IMR-90 (cell line): ENCODE data around the gene TYMS. TPM values are rescaled to one million over a fixed set of nuclear protein-coding genes. Genes with fewer than 3 reads are reported as not detected.

ENCODE experiments used
- ATAC-seq: fragments of 200-7000 bp; cut with Tn5 transposase; 2 replicates; pipeline ENCODE4 v1.9.1; 2020; ENCODE audit warnings: low read depth, mild to moderate bottlenecking, moderate library complexity
- BruUV-seq: library from RNA; stranded (reverse); fragments of 400-500 nt; replicated peaks from 2 replicates; lab custom pipeline; 2021; lab: Mats Ljungman, UMichigan
- CTCF ChIA-PET: fragments of 300-600 bp; formaldehyde crosslinking; extraction: SDS; loops from one replicate; lab custom pipeline; 2021; ENCODE audit warnings: antibody characterized with exemption; lab: Yijun Ruan, JAX
- POLR2A ChIA-PET: fragments of 300-600 bp; sonication (Branson Sonifier 250); formaldehyde crosslinking; loops from one replicate; lab custom pipeline; 2022; ENCODE audit warnings: antibody characterized with exemption; ENCODE audit not compliant: unreplicated experiment; lab: Charles Lee
- DNase-seq: peaks from one replicate; pipeline ENCODE4 v3.0.0; 2013
- H2AFZ ChIP-seq: replicated peaks from 2 replicates; pipeline ENCODE3; 2013; ENCODE audit warnings: low read length, mild to moderate bottlenecking; ENCODE audit not compliant: poor library complexity
- H2AK5ac ChIP-seq: 2 replicates; pipeline ENCODE4 v1.6.1; 2013; ENCODE audit warnings: low read depth, low read length, inconsistent platforms
- H2AK9ac ChIP-seq: replicated peaks from 2 replicates; pipeline ENCODE3; 2013; ENCODE audit warnings: mild to moderate bottlenecking, low read depth, low read length, moderate library complexity; ENCODE audit not compliant: poor library complexity
- H2BK120ac ChIP-seq: 2 replicates; pipeline ENCODE4 v1.6.1; 2013; ENCODE audit warnings: low read depth, low read length, inconsistent platforms
- H2BK15ac ChIP-seq: 3 replicates; pipeline ENCODE4 v1.6.1; 2013; ENCODE audit warnings: low read depth, low read length, inconsistent platforms
- H2BK20ac ChIP-seq: 2 replicates; pipeline ENCODE4 v1.6.1; 2013; ENCODE audit warnings: low read depth, mild to moderate bottlenecking, inconsistent platforms, low read length, moderate library complexity
- H2BK5ac ChIP-seq: 2 replicates; pipeline ENCODE4 v1.6.1; 2013; ENCODE audit warnings: mild to moderate bottlenecking, low read depth, low read length, inconsistent platforms; ENCODE audit not compliant: poor library complexity, severe bottlenecking
- H3K14ac ChIP-seq: replicated peaks from 2 replicates; pipeline ENCODE4 v1.6.1; 2013; ENCODE audit warnings: low read depth, low read length, inconsistent platforms
- H3K18ac ChIP-seq: 2 replicates; pipeline ENCODE4 v1.6.1; 2013; ENCODE audit warnings: low read depth, low read length, control low read depth
- H3K23ac ChIP-seq: 2 replicates; pipeline ENCODE4 v1.6.1; 2013; ENCODE audit warnings: low read depth, low read length, inconsistent platforms
- H3K27ac ChIP-seq: 2 replicates; pipeline ENCODE4 v1.5.1; 2013; ENCODE audit warnings: mild to moderate bottlenecking, control low read depth, low read length; ENCODE audit not compliant: insufficient read depth
- H3K27me3 ChIP-seq: 2 replicates; pipeline ENCODE4 v1.6.1; 2013; ENCODE audit warnings: low read length; ENCODE audit not compliant: control insufficient read depth, insufficient read depth
- H3K36me3 ChIP-seq: 2 replicates; pipeline ENCODE4 v1.6.1; 2013; ENCODE audit warnings: low read length, mixed read lengths; ENCODE audit not compliant: control insufficient read depth, insufficient read depth
- H3K4ac ChIP-seq: 2 replicates; pipeline ENCODE4 v1.6.1; 2013; ENCODE audit warnings: low read depth, low read length, inconsistent platforms
- H3K4me1 ChIP-seq: 2 replicates; pipeline ENCODE4 v1.6.1; 2013; ENCODE audit warnings: low read length, mixed read lengths; ENCODE audit not compliant: control insufficient read depth, insufficient read depth
- H3K4me2 ChIP-seq: 2 replicates; pipeline ENCODE4 v1.6.1; 2013; ENCODE audit warnings: low read depth, mild to moderate bottlenecking, control low read depth, low read length, moderate library complexity
- H3K4me3 ChIP-seq: 2 replicates; pipeline ENCODE4 v1.5.1; 2013; ENCODE audit warnings: low read depth, mild to moderate bottlenecking, control low read depth, low read length, moderate library complexity; ENCODE audit not compliant: insufficient read depth
- H3K56ac ChIP-seq: 2 replicates; pipeline ENCODE4 v1.6.1; 2013; ENCODE audit warnings: low read length, inconsistent platforms; ENCODE audit not compliant: insufficient read depth; ENCODE audit errors: extremely low read depth
- H3K79me1 ChIP-seq, 2 experiments: 2 replicates each; pipeline ENCODE4 v1.6.1; 2013; ENCODE audit warnings: low read length in 2 of 2, inconsistent platforms in 1 of 2, low read depth in 1 of 2
- H3K9ac ChIP-seq: 2 replicates; pipeline ENCODE4 v1.6.1; 2013; ENCODE audit warnings: low read depth, low read length, control low read depth
- H3K9me1 ChIP-seq: 2 replicates; pipeline ENCODE4 v1.6.1; 2013; ENCODE audit warnings: low read length, inconsistent platforms; ENCODE audit not compliant: insufficient read depth
- H3K9me3 ChIP-seq: 2 replicates; pipeline ENCODE4 v1.6.1; 2013; ENCODE audit warnings: low read length; ENCODE audit not compliant: control insufficient read depth, insufficient read depth
- H4K20me1 ChIP-seq: 2 replicates; pipeline ENCODE4 v1.6.1; 2013; ENCODE audit warnings: low read length, inconsistent platforms; ENCODE audit not compliant: insufficient read depth
- H4K5ac ChIP-seq: 2 replicates; pipeline ENCODE4 v1.6.1; 2013; ENCODE audit warnings: mild to moderate bottlenecking, low read depth, low read length, control low read depth
- H4K8ac ChIP-seq, 2 experiments: 2 replicates each; pipeline ENCODE4 v1.6.1; 2013; ENCODE audit warnings: low read depth in 2 of 2, low read length in 2 of 2, control low read depth in 1 of 2, inconsistent platforms in 1 of 2
- H4K91ac ChIP-seq: 2 replicates; pipeline ENCODE4 v1.6.1; 2013; ENCODE audit warnings: low read depth, low read length, inconsistent platforms; ENCODE audit not compliant: insufficient read depth
- BHLHE40 ChIP-seq: fragments of 150-350 bp; IDR thresholded peaks from 2 replicates; pipeline ENCODE4 v1.6.1; 2016; ENCODE audit warnings: mild to moderate bottlenecking, low read depth, low read length
- CEBPB ChIP-seq: IDR thresholded peaks from 2 replicates; pipeline ENCODE4 v1.6.1; 2012; ENCODE audit warnings: low read depth, low read length, improper control_type of control experiment
- CHD1 ChIP-seq: IDR thresholded peaks from 2 replicates; pipeline ENCODE4 v1.6.1; 2012; ENCODE audit warnings: low read depth, low read length, improper control_type of control experiment
- CTCF ChIP-seq: conservative IDR thresholded peaks from 2 replicates; pipeline ENCODE4 v1.5.1; 2012; ENCODE audit warnings: mild to moderate bottlenecking, low read depth, low read length, improper control_type of control experiment
- FOS ChIP-seq: fragments of 150-350 bp; IDR thresholded peaks from 2 replicates; pipeline ENCODE4 v1.6.1; 2016; ENCODE audit warnings: low read depth, low read length
- MAFK ChIP-seq: IDR thresholded peaks from 2 replicates; pipeline ENCODE4 v1.6.1; 2012; ENCODE audit warnings: low read depth, low read length, improper control_type of control experiment
- MAZ ChIP-seq: IDR thresholded peaks from 2 replicates; pipeline ENCODE4 v1.6.1; 2012; ENCODE audit warnings: low read depth, mild to moderate bottlenecking, low read length, improper control_type of control experiment, moderate library complexity, borderline replicate concordance
- MXI1 ChIP-seq: IDR thresholded peaks from 2 replicates; pipeline ENCODE4 v1.6.1; 2012; ENCODE audit warnings: low read depth, mild to moderate bottlenecking, low read length, moderate library complexity, borderline replicate concordance
- POLR2A ChIP-seq: IDR thresholded peaks from 2 replicates; pipeline ENCODE4 v1.6.1; 2012; ENCODE audit warnings: mild to moderate bottlenecking, low read depth, low read length
- RAD21 ChIP-seq: IDR thresholded peaks from 2 replicates; pipeline ENCODE4 v1.6.1; 2012; ENCODE audit warnings: low read length, improper control_type of control experiment
- RFX5 ChIP-seq: IDR thresholded peaks from 2 replicates; pipeline ENCODE4 v1.8.0; 2012; ENCODE audit warnings: low read depth, mild to moderate bottlenecking, low read length, moderate library complexity
- SMC3 ChIP-seq: fragments of 150-350 bp; IDR thresholded peaks from 2 replicates; pipeline ENCODE4 v1.6.1; 2016; ENCODE audit warnings: low read depth, mild to moderate bottlenecking, antibody characterized with exemption, low read length, moderate library complexity
- WGBS, 2 experiments: methylation state at CpG; one replicate each; pipeline versions ENCODE4 v1.1.5 to v1.1.7; 2013; ENCODE audit warnings: missing lambda C conversion rate in 2 of 2; ENCODE audit not compliant: insufficient read length in 1 of 2; ENCODE audit errors: extremely low coverage in 2 of 2; 5-methylcytosine and 5-hydroxymethylcytosine counted together
- dilution Hi-C: fragments of 300-500 bp; cut with HindIII; formaldehyde crosslinking; loops from one replicate; pipeline ENCODE4 v1.14.3; 2018; ENCODE audit warnings: low sequenced_read_pairs; ENCODE audit not compliant: unreplicated experiment
- in situ Hi-C: fragments of 300-500 bp; cut with MboI; formaldehyde crosslinking; loops from 3 replicates; pipeline ENCODE4 v1.14.3; 2019; ENCODE audit warnings: low sequenced_read_pairs, inconsistent platforms, mixed read lengths
- intact Hi-C: fragments of 100-400 bp; cut with micrococcal nuclease; formaldehyde crosslinking; loops from 2 replicates; pipeline ENCODE4 v1.10.0; 2022
- polyA plus RNA-seq, 3 experiments: library from polyadenylated mRNA; depleted of rRNA; stranded (reverse); fragments of >200 nt; gene quantifications; 2 replicates each; pipeline ENCODE4 v1.2.3, GENCODE V29; 2012; ENCODE audit warnings: low replicate concordance in 1 of 3
- total RNA-seq: library from RNA; depleted of rRNA; stranded (reverse); fragments of >200 nt; gene quantifications from 2 replicates; pipeline ENCODE4 v1.2.3, GENCODE V29; 2012

Gene TYMS
- total and polyA plus RNA-seq, 2 of the 4 experiments (the other 2 are of a cell fraction) = 28.3 to 92.2 TPM

GRCh38 chr18:692824-693223 is 35.4 kb downstream of the TYMS start:
- H3K18ac ChIP-seq = no peak overlapping the region
- H3K4me2 ChIP-seq = no peak overlapping the region
- no peak overlapping the region for H3K4ac ChIP-seq
- in situ Hi-C loops = no loop called here
- no peak overlapping the region for H3K14ac ChIP-seq
- BruUV-seq = no TSS peak
- H4K91ac ChIP-seq = no peak overlapping the region
- H3K27ac ChIP-seq = no peak overlapping the region
- dilution Hi-C loops = no loop called here
- no peak overlapping the region for H2BK15ac ChIP-seq
- no peak overlapping the region for H2AK5ac ChIP-seq
- TF ChIP-seq CEBPB (no peak), FOS (no peak), CHD1 (no peak), MAFK (no peak), RAD21 (no peak), MXI1 (no peak), CTCF (no peak), BHLHE40 (no peak), SMC3 (no peak), MAZ (no peak), RFX5 (no peak), POLR2A (no peak)
- peaks cover 14% of the 10 kb centered on the region for H3K36me3 ChIP-seq
- H3K9me3 ChIP-seq = no peaks in the 10 kb centered on the region
- no peaks in the 10 kb centered on the region for H3K9me1 ChIP-seq
- H3K79me1 ChIP-seq = no peaks in the 10 kb centered on the region
- H3K27me3 ChIP-seq = no peaks in the 10 kb centered on the region
- H4K20me1 ChIP-seq = no peaks in the 10 kb centered on the region; the same call in 1 of the 2 replicates
- DNase-seq (no peak), ATAC-seq (no peak)
- no peak overlapping the region for H3K4me3 ChIP-seq
- H2BK5ac ChIP-seq = no peak overlapping the region
- CTCF ChIA-PET = no interaction called here
- H2AFZ ChIP-seq = no peak overlapping the region
- WGBS, 2 experiments = 91% methylated on average over 4 of the region's 6 CpGs; no CpG with 5 or more reads in 1 of the 2 experiments
- H3K56ac ChIP-seq = no peak overlapping the region
- H2BK120ac ChIP-seq = no peak overlapping the region
- H2BK20ac ChIP-seq = no peak overlapping the region
- H3K4me1 ChIP-seq = no peaks in the 10 kb centered on the region
- no peak overlapping the region for H4K5ac ChIP-seq
- no peak overlapping the region for H2AK9ac ChIP-seq
- no peak overlapping the region for H3K9ac ChIP-seq
- intact Hi-C loops = no loop called here
- no peak overlapping the region for H4K8ac ChIP-seq
- H3K23ac ChIP-seq = no peak overlapping the region
- POLR2A ChIA-PET = no interaction called here
